GM18519 (cell line): ENCODE measurements around the gene CCNL1.

Experiments
- ATAC-seq: cut with Tn5 transposase; IDR thresholded peaks from one replicate; pipeline ENCODE4 v1.9.1; 2021; ENCODE audit warnings: mild to moderate bottlenecking, moderate library complexity; ENCODE audit not compliant: unreplicated experiment, low FRiP score

CCNL1 gene

DNA sequence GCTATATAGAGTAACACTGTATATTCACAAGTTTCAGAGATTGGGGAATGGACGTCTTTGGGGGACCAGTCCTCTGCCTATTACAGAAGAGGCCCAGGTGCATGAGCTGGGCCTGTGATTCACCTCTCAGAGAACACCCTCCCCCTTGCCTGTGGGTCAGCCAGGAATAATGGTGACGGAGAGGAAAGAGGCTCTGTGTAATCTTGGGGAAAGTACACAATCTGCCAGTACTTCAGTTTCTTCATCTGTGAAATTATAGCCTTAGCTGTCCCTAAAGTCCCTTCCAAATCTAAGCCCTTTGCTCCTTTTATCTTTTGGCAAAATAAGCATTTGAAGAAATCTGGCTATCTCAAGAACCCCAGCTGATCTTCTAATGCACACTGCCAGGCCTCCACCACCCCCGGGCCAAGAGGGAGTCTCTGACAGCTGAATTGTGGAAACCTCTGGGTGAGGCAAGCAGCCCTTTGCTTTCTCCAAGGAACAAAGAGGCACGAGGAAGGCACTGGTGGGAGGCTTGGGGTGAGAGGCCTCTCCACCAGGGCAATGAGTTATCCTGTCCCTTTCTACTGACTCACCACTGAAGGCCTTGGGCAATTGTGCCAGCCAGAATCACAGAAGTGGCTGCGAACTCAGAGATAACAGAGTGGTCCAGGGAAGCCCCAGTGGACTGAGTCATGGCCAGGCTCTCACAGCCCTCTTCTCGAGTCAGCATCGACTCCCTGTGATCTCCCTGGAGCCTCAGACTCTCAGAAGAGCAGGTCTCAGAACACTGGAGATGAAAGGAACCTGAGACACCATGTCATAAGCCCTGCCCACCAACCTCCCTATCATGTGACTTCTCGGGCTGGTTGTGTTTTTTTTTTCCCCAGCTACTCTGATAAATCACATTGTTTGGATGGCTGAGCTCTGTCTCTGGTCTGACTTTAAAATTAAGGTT is 31.8 kb downstream of the CCNL1 start:
- ATAC-seq = no peak

DNA sequence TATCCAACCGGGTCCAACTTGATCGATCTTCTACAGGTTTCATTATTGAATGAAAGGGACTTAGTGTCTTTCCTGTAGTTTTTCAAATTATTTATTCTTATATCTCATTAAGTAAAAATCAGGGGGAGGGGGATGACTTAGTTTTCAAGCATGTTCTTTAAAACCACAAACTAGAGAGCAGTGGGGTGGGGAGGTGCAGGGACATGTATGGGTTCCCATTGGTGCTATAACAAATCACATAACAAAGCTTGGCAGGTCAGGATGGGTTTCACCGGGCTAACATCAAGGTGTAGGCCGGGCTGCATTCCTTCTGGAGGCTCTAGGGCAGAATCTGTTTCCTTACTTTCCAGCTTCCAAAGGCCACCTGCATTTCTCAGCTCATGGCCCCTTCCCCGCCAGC is 32.7 kb downstream of the CCNL1 start:
- no peak for ATAC-seq

DNA sequence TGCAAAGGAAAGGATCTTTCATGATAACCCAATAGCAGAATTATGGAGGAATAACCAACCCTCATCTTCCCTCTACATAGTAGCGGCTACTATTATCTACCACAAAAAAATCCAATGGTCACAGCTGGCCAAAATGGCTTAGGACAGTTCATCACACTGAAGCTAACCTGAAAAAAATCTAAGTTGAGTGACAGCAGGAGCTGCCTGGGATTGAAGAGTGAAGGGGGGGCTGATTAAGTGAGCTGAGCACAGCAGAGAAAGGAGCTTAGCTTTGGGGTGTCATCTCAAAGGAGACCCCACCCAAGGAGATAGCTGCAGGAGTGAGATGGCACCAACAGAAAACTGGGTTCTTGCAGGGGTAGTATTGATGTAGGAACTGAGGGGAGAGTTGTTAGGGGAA is 33.6 kb downstream of the CCNL1 start:
- ATAC-seq = no peak

DNA sequence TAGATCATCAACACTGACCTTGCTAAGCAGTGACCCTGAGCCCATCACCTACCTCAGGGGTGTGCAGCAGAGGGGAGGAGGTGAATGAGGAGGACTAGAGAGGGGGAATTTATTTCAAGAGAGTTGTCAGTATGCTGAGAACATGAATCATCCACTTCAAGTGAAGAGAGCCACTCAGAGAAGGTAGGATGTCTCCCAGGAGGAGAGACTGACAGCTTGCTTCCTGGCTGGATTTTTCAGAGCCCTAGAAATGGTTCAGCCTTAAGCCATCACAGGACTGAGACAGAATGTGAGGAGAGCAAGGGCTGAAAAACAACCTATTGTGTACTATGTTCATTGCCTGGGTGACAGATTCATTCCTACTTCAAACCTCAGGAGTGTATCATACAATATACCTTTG is 34.8 kb downstream of the CCNL1 start:
- ATAC-seq = no peak

DNA sequence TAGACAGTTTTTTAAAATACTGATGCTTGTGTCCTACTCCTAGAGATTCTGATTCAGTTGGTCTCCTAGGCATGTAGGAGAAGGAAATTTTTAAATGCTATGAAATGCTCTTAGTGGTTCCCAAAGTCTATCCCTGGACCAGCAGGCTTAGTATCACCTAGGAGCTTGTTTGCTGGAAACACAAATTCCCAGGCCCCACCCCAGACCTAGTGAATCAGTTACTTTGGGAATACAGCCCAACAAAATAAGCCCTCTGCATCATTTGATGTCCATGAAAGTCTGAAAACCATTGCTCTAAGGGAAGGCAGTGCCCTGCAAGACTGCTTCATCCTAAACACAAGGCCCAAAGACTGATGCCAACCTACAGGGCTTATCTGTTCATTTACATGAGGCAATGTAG is 36.3 kb downstream of the CCNL1 start:
- no peak for ATAC-seq

DNA sequence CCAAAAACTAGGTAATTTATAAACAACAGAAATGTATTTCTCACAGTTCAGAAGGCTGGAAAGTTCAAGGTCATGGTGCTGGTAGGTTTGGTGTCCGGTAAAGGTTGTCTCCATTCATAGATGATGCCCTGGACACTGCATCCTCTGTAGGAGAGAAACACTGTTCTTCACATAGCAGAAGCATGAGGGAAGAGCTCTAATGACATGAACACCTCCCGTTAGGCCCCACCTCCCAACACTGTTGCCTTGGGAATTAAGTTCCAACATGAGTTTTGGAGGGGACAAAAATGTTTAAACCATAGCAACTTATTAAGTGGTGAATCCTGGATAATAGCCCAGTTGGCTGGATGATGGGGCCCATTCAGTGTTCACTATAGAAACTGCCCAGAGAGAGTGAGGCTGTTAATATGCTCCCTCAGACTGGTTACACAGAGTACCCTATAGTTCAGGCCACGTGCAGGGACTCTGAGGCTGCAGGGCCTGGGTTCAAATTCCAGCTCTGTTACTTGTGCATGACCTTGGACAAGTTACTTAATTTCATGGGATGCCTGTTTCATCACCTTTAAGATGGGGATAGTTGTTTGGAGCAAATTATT is 37.0 kb downstream of the CCNL1 start:
- ATAC-seq = no peak

DNA sequence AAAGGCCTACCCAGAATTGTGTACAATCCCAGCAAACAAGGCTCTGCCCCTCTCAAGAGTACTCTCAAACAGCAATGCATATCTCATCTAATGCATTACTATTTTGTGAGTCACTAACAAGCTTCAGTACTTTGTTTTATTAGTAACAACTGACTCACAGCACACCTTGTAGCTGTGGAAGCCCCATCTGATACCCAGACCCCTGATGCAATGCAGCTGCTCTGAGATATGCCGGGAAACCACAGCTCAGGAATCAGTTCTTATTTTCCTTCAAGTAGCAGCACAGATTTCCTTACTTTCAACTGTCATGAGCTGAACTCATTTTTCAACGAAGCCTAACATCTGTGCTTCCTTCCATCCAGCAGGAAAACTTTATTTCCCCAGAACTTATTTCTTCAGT is 37.8 kb downstream of the CCNL1 start:
- no peak for ATAC-seq

DNA sequence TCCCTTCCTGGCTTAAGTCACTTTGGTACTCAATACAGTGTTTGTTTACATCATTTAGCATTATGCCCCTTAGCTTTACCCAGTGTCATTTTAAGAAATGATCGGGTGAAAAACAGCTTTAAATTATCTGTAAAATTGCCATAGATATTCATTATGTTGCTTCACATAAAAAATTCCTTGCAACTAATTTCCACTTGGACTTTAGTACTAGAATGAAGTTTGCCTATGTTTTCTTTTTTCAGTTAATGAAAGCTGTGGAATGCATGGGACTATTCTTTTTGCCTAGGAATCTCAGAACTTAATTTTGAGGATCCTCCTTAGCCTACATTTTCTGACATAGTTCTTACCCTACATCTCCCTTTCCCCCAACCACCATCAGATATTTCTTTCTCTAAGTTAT is 38.4 kb downstream of the CCNL1 start:
- ATAC-seq = no peak

DNA sequence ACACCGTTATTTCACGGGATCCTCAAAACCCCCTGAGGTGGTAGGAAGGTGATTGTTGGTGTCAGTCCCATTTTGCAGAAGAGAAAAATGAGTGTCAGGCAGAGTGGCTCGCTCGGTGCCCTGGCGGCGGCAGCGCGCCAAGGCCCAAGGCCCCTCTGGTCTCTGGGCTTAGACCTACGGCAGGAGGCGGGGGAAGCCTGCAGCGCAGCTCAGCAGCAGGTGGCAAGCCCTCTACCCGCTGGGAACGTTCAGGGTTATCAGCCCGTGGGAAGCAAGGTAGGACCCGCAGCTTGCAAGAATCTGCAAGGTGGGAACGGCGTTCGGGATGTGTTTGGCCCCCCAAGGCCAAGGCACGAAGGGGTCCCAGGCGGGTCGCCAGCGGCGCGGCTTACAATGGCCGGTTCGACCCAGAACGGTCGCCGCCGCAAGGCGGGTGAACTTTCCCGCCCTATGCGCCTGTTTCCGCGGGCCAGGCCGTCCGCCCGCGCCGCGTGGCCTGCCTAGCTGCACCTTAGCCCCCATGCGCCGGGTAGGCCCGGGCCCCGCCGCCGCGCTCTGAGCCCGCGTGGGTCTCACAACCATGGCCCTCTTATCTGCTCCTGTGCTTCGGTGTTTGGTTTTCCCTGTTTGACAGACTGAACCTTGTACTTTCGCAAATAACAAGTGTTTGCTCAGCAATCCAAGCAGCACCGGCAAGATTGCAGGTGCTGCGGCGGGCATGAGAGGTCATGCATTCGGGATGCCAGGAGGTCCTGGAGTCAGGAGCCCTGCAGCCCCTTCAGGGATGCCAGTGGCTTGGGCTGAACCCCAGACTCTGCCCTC is 39.7 kb downstream of the CCNL1 start:
- ATAC-seq = no peak

DNA sequence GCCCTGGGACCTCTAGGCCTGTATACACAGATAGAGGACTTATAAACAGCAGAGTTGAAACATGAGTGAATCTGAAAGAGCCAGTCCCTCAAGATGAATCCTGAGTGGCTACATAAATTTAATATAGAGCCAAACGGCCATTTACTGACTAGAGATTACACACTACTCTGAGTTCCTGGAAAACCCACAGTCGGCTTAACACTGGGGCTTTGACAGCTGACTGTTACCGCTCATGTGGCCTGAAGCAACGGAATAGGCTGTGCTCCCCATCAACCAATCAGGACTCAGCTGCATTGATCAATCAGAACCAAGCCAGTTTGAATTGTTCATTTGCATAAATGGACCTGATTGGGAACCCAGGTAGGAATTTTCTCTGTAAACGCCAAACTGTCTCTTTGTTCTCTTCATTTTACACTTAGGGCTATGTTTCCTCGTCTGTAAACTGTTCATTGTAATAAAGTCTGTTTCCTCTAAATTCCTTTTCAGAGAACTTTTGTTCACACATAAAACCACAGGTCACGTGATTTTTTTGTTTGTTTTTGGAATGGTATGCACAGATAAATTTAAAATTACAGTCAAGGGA is 40.5 kb downstream of the CCNL1 start:
- ATAC-seq = no peak

DNA sequence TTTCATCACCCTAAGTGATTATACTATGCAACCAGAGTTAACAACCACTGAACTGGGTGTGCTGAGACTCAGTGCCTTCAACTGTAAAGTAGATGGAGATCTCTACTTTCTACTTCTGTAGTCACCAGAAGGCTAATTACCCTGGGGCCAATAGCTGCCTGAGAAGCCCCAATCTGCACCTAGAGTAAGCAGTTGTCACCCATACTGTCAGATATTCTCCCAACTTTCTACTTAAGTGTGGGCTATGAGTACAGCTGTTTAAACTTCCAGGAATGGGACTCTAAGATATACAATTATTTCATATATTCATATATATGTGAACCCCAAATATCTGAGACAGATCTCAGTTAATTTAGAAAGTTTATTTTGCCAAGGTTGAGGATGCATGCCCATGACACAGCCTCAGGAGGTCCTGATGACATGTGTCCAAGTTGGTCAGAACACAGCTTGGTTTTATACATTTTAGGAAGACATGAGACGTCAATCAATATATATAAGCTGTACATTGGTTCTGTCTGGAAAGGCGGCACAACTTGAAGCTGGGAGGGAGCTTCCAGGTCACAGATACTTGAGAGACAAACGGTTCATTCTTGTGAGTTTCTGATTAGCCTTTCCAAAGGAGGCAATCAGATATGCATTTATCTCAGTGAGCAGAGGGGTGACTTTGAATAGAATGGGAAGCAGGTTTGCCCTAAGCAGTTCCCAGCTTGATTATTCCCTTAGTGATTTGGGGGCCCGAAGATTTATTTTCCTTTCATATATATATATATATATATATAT is 41.9 kb downstream of the CCNL1 start:
- no peak for ATAC-seq

DNA sequence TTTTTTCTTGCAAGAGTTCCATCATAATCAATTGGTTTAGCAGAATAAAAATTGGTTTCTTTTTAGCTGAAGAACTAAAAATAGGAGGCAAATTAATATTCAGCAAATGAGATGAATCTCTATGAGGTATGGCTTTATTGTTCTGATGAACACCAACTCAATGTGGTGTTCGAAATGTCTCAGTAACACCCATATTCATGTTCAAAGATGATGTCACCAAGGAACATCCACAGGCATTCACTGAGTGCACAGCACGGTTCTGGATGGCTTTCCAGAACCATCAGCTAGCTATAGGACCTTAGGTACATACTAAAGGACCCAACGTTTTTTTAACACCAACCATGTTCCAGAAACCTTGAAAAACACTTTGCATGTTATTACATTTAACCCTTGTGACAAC is 42.7 kb downstream of the CCNL1 start:
- ATAC-seq = no peak

DNA sequence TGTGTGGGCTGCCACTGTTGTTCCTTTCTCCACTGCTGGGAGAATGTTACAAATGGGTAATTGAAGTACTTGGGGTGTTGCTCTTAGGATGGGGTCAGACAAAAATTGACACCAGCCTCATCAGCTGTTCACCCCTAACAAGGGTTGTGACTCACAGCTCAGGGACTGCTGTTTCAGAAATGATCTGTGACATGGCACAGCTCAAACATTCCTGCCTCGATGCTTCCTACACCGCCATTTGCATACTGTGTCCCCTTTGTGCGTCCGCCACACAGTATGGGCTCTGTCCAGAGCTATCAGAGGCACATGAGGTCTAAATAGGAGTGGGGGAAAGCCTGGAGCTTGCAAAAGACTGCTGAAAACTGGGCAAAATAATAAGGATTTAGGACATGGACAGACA is 43.9 kb downstream of the CCNL1 start:
- ATAC-seq = no peak

DNA sequence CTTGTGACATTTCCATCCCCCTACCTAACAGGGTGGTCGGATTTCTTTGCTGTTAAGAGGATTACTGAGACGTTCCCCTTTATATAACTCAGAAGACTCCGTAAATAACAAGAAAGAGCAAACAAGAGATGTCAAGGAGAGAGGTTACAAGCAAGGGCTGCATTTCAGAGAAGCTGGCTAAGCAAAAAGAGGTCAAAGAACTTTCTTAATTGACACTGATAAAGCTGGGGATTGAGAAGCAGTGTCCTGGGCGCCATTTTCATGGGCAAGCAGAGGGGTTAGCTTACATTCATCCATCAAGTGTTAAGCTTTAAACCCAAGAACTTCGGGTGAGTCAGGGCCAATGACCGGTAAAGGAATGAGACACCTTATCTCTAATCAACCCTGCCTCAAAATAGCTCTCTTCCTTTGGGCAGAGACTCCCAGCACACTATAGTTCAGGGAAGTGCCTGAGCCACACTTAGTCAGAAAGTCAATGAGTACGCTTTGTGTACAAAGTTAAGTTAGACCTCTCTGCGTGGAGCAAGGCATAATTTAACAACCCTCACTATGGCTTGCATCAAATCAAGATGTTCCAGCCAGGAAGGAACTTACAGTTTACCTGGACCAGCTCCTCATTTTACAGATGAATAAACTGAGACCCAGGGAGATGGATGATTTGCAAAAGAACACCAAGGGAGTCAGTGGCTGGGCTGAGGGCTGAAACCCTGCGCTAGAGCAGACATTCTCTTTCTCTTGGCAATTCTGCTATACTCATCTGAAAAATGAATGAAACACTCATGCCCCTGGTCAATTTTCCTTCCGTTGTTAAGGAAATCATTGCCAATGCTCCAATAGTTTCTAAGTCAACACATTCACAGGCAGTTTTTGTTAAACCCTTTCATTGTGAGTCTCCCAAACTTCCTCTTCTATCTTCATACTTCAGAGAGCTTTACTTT is 44.6 kb downstream of the CCNL1 start:
- no peak for ATAC-seq

DNA sequence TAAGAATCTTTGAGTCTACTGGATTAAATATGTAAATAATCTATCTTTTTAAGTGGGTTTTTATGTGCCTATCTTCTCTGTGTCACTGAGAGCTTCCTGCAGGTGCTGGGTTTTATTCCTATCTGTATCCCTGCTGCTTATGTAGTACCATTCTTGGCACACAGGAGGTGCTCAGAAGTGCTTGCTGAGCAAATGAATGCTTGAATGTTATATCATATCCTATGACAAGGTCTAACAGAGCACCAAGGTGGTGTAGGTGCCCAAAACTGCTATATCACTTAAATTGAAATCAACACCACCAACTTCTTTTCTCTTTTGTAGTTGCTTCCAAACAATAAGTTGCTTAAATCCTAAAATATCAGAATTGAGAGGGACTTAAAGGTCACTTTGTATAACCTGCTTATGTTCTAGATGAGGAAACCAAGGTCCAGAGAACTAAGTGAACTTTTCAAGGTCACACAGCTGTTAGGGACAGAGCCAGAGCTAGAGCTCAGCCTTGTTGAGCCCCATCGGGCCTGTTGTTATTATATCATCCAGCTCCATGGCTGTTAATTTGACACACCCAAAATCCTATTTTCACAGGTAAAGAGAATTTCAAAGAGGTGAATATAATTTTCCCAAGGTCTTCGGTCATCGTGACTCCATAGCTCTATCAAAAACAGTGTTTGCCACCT is 46.0 kb downstream of the CCNL1 start:
- ATAC-seq = peak; percentile 52

DNA sequence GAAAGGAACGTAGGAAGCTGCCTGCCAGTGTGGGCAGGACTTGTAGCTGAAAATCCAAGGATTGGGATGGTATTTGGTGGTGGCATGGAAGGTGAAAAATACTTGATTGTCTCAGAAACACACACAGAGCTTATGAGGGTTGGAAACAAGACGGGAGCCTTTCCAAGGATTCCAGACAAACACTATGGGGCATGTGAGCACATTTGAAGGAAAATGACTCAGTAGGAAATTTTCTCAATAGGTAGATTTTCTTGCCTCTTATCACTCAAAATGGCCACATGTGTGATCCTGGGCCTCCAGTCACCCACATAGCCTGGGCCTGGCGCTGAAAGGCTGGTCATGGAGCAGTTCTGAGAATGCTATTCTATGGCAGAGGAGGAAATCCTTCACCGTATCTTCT is 47.4 kb downstream of the CCNL1 start:
- no peak for ATAC-seq

DNA sequence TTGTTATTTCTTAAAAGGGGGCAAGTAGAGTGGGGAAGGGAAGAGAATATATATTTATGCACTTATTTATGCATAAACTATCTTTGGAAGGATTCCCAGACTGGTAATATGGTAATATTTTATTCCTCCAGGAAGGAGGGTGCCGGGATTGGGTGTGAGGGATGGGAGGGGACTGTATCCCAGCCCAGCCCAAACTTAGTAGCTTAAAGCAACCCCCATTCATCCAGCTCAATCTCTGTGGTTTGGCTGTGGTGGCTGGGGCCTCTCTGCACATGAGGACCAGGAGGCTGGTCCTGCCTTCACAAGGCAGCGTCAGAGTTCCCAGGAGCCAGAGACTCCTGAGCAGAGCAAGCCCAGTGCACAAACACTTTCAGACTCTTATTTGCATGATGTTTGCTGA is 48.4 kb downstream of the CCNL1 start:
- no peak for ATAC-seq

DNA sequence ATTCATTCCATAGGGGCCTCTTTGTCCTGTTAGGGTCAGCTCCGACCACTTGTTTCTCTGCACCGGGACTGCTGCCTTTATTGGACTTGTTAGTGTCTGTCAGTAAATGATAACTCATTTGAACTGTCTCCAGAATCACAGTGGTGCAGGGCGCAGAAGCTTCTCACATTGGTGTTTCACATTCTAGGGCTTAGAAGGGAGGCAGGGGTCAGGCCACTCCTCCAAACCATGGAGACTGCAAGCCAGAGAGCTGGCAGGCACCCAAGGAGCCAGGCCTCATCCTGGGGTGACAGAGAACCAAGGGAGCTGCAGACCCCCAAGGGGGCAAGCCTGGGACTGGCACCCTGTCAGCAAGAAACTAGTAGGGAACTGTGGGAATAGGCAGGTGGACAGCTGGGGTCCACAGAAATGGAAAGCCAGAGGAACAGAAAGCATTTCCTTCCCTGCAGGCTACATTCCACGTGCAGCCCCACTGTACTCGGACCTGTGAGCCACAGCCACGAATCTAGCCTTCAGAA is 49.1 kb downstream of the CCNL1 start:
- no peak for ATAC-seq
